Spleen (tissue), 11 donors: Measurements from ENCODE around the gene SNX1. TPM values are rescaled to one million over a fixed set of nuclear protein-coding genes. Genes with fewer than 3 reads are reported as not detected.
A peak's percentile ranks its signal among the peaks of the same experiment; 100 is the strongest.

ENCODE experiments used
- DNase-seq: peaks from one replicate; pipeline ENCODE4 v3.0.0-alpha.2; 2020
- H3K27ac ChIP-seq, 8 donors: fragments of 200-600 bp; sonication (generic) in 7 of 8; 1 replicate in 4 of 8; 2 replicates in 4 of 8; pipeline versions ENCODE4 v1.5.0 to v1.8.0; 2016 to 2021; ENCODE audit warnings: inconsistent platforms in 4 of 8, mild to moderate bottlenecking in 4 of 8, moderate library complexity in 1 of 8
- H3K27me3 ChIP-seq, 7 donors: fragments of 200-600 bp; sonication (generic) in 6 of 7; replicated peaks in 1 of 7; 1 replicate in 4 of 7; 2 replicates in 3 of 7; pipeline versions ENCODE4 v1.5.0 to v1.8.0; 2016 to 2021; ENCODE audit warnings: inconsistent platforms in 3 of 7, mild to moderate bottlenecking in 1 of 7
- H3K36me3 ChIP-seq, 6 donors: fragments of 200-600 bp; sonication (generic) in 5 of 6; 1 replicate in 4 of 6; 2 replicates in 2 of 6; pipeline versions ENCODE4 v1.5.0 to v1.8.0; 2016 to 2021; ENCODE audit warnings: inconsistent platforms in 2 of 6
- H3K4me1 ChIP-seq, 6 donors: fragments of 200-600 bp; sonication (generic) in 5 of 6; 1 replicate in 3 of 6; 2 replicates in 3 of 6; pipeline versions ENCODE4 v1.5.0 to v1.8.0; 2016 to 2021; ENCODE audit warnings: inconsistent platforms in 3 of 6
- H3K4me3 ChIP-seq, 8 donors: fragments of 200-600 bp; sonication (generic) in 7 of 8; 1 replicate in 4 of 8; 2 replicates in 4 of 8; pipeline versions ENCODE4 v1.5.0 to v1.8.0; 2016 to 2021; ENCODE audit warnings: inconsistent platforms in 4 of 8, mild to moderate bottlenecking in 4 of 8, moderate library complexity in 2 of 8
- H3K9me3 ChIP-seq, 8 donors: fragments of 200-600 bp; sonication (generic) in 7 of 8; 1 replicate in 4 of 8; 2 replicates in 4 of 8; pipeline versions ENCODE4 v1.5.0 to v1.8.0; 2016 to 2021; ENCODE audit warnings: inconsistent platforms in 4 of 8
- CTCF ChIP-seq, 11 experiments: fragments of 200-600 bp in 7 of 11; fragments of 450-650 bp in 4 of 11; sonication (generic) in 4 of 11; IDR thresholded peaks in 8 of 11; conservative IDR thresholded peaks in 3 of 11; 1 replicate in 7 of 11; 2 replicates in 4 of 11; pipeline versions ENCODE4 v1.4.0 to v1.8.0; 2016 to 2021; ENCODE audit warnings: antibody characterized with exemption in 11 of 11, inconsistent platforms in 4 of 11, mild to moderate bottlenecking in 1 of 11
- POLR2A ChIP-seq, 3 donors: fragments of 450-650 bp; IDR thresholded peaks; one replicate each; pipeline ENCODE4 v1.5.1; 2017; ENCODE audit warnings: antibody characterized with exemption in 3 of 3, mild to moderate bottlenecking in 1 of 3
- POLR2AphosphoS5 ChIP-seq, 3 donors: sonication (generic); formaldehyde crosslinking; IDR thresholded peaks; one replicate each; pipeline ENCODE4 v1.5.1; 2017; ENCODE audit warnings: antibody characterized with exemption in 3 of 3
- WGBS, 5 donors: extraction: QIAGEN DNeasy Blood & Tissue Kit in 3 of 5; methylation state at CpG; one replicate each; pipeline versions ENCODE4 v1.1.5 to v1.1.7; 2013 to 2018; 5-methylcytosine and 5-hydroxymethylcytosine counted together
- intact Hi-C: fragments of 100-400 bp; cut with DNase I; formaldehyde crosslinking; loops from one replicate; pipeline ENCODE4 v1.15.0; 2023; ENCODE audit warnings: low total_unique reads
- polyA plus RNA-seq, 3 donors: library from polyadenylated mRNA; stranded (reverse); fragments of 200-250 nt; gene quantifications; one replicate each; pipeline ENCODE4 v1.2.1, GENCODE V29; 2013
- total RNA-seq, 7 donors: library from RNA; depleted of rRNA in 3 of 7; stranded (reverse); fragments of >200 nt in 3 of 7; fragmentation: NEBNext Ultra II Directional in 4 of 7; extraction: Animal tissue kit (Norgen Biotek cat#: 25700) in 4 of 7; gene quantifications; one replicate each; pipeline versions ENCODE4 v1.1.0 to v1.2.1, GENCODE V29; 2016 to 2021
- donor health status: healthy with polysubstance abuse.
- donor health status: DM: no; HTN: no; CAD: no; lungs with moderate emphysema.
- donor health status: DM: no; HTN: no; CAD: no.
- donor health status: Bipolar disorder and iron deficiency.
- donor health status: healthy.
- donor health status: DM: no; HTN: no; CAD: no.
- donor health status: DM: yes; HTN: yes; CAD: no.

Gene SNX1
- total and polyA plus RNA-seq, 10 donors: 45.5 to 161 (median 112) TPM

GRCh38 chr15:64067564-64068030 lies 28.2 kb upstream of the SNX1 start:
- Histone ChIP-seq H3K4me1 (peaks cover 5 to 54% (median 23%) of the 10 kb centered on the region in 6 donors), H3K9me3 (no peaks in the 10 kb centered on the region), H3K4me3 (no peak overlapping the region), H3K27me3 (no peaks in the 10 kb centered on the region), H3K27ac (peak overlapping the region in 1 of 8 donors; percentile 4), H3K36me3 (peaks cover 0 to 22% (median 13%) of the 10 kb centered on the region in 6 donors)
- peak; percentile 76 for DNase-seq
- 23 to 27% (median 24%) methylated on average over 10 to 11 of the region's 11 CpGs for WGBS, 5 donors
- intact Hi-C loops: loop anchor here (5.0 to 10.0 kb wide), 3 partner anchors 243 to 463 kb away; no protein-coding TSS in a partner anchor
- TF ChIP-seq POLR2AphosphoS5 (IDR thresholded peaks at IDR 0.05) (peak in 2 of 3 donors; percentile 26 to 34), CTCF (IDR thresholded peaks at IDR 0.05 in 8 of 11, conservative IDR thresholded peaks at IDR 0.05 in 3 of 11) (peak; percentile 73 to 93 (median 88)), POLR2A (IDR thresholded peaks at IDR 0.05) (no peak)

GRCh38 chr15:64068133-64068532 lies 27.6 kb upstream of the SNX1 start:
- H3K4me1 ChIP-seq: peaks cover 5 to 60% (median 23%) of the 10 kb centered on the region in 6 donors
- H3K4me3 ChIP-seq: no peak overlapping the region
- no peak for DNase-seq
- intact Hi-C loops: loop anchor here (5.0 to 10.0 kb wide), 3 partner anchors 243 to 463 kb away; no protein-coding TSS in a partner anchor
- no peaks in the 10 kb centered on the region for H3K27me3 ChIP-seq
- WGBS, 5 donors: 67 to 82% (median 72%) methylated on average over 4 of the region's 4 CpGs
- no peak overlapping the region for H3K27ac ChIP-seq
- TF ChIP-seq POLR2A (IDR thresholded peaks at IDR 0.05) (no peak), POLR2AphosphoS5 (IDR thresholded peaks at IDR 0.05) (no peak), CTCF (IDR thresholded peaks at IDR 0.05 in 8 of 11, conservative IDR thresholded peaks at IDR 0.05 in 3 of 11) (no peak)
- H3K9me3 ChIP-seq: no peaks in the 10 kb centered on the region
- peaks cover 0 to 27% (median 13%) of the 10 kb centered on the region in 6 donors for H3K36me3 ChIP-seq

- intact Hi-C loops: no loop called here
- H3K4me1 ChIP-seq: peaks cover 5 to 64% (median 25%) of the 10 kb centered on the region in 6 donors
- no peak for DNase-seq
- no peak overlapping the region for H3K4me3 ChIP-seq
- H3K36me3 ChIP-seq: peaks cover 0 to 47% (median 17%) of the 10 kb centered on the region in 6 donors
- H3K27me3 ChIP-seq: no peaks in the 10 kb centered on the region
- H3K9me3 ChIP-seq: no peaks in the 10 kb centered on the region
- 93 to 97% (median 96%) methylated on average over 3 of the region's 3 CpGs for WGBS, 5 donors
- TF ChIP-seq POLR2AphosphoS5 (IDR thresholded peaks at IDR 0.05) (no peak), POLR2A (IDR thresholded peaks at IDR 0.05) (no peak), CTCF (IDR thresholded peaks at IDR 0.05 in 8 of 11, conservative IDR thresholded peaks at IDR 0.05 in 3 of 11) (no peak)
- peak overlapping the region in 2 of 8 donors; percentile 71 to 72 for H3K27ac ChIP-seq
Measured at GRCh38 chr15:64070106-64070505, 25.7 kb upstream of the SNX1 start.

GRCh38 chr15:64070965-64071851 lies 24.6 kb upstream of the SNX1 start:
- intact Hi-C loops: no loop called here
- Histone ChIP-seq H3K4me1 (peaks cover 5 to 64% (median 25%) of the 10 kb centered on the region in 6 donors), H3K27me3 (no peaks in the 10 kb centered on the region), H3K36me3 (peaks cover 0 to 56% (median 22%) of the 10 kb centered on the region in 6 donors), H3K4me3 (no peak overlapping the region), H3K9me3 (no peaks in the 10 kb centered on the region), H3K27ac (peak overlapping the region in 7 of 8 donors; percentile 51 to 77 (median 58))
- WGBS, 5 donors: 65 to 88% (median 82%) methylated on average over 5 to 8 of the region's 8 CpGs
- no peak for TF ChIP-seq POLR2A (IDR thresholded peaks at IDR 0.05)
- no peak for TF ChIP-seq CTCF (IDR thresholded peaks at IDR 0.05 in 8 of 11, conservative IDR thresholded peaks at IDR 0.05 in 3 of 11)
- TF ChIP-seq POLR2AphosphoS5 (IDR thresholded peaks at IDR 0.05): peak in 1 of 3 donors; percentile 38
- no peak for DNase-seq
